CD14-positive monocyte (primary cell): Measurements from ENCODE around the gene PDGFA. TPM values are rescaled to one million over a fixed set of nuclear protein-coding genes. Genes with fewer than 3 reads are reported as not detected.

Experiments used
- DNase-seq, 3 donors: peaks; one replicate each; pipeline ENCODE4 v3.0.0-alpha.2; 2011 to 2022
- H2AFZ ChIP-seq: 2 replicates; pipeline ENCODE4 v1.6.0; 2012; ENCODE audit warnings: mild to moderate bottlenecking, low read depth, low read length, inconsistent platforms; ENCODE audit not compliant: insufficient read depth, poor library complexity, severe bottlenecking
- H3K27ac ChIP-seq, 2 donors: 1 replicate in 1 of 2; 2 replicates in 1 of 2; pipeline ENCODE4 v1.5.1; 2012 to 2013; ENCODE audit warnings: low read length in 2 of 2, control low read depth in 1 of 2, inconsistent platforms in 1 of 2, low read depth in 1 of 2, mild to moderate bottlenecking in 1 of 2
- H3K27me3 ChIP-seq, 2 donors: one replicate each; pipeline versions ENCODE4 v1.6.0 to v1.6.1; 2011 to 2013; ENCODE audit warnings: low read length in 2 of 2; ENCODE audit not compliant: control insufficient read depth in 2 of 2, insufficient read depth in 2 of 2
- H3K36me3 ChIP-seq, 2 donors: replicated peaks in 1 of 2; 1 replicate in 1 of 2; 2 replicates in 1 of 2; pipeline versions ENCODE4 v1.5.1 to v1.6.1; 2012 to 2013; ENCODE audit warnings: low read length in 2 of 2, control low read depth in 1 of 2, inconsistent platforms in 1 of 2, mild to moderate bottlenecking in 1 of 2; ENCODE audit not compliant: insufficient read depth in 2 of 2, control insufficient read depth in 1 of 2
- H3K4me1 ChIP-seq, 2 donors: 1 replicate in 1 of 2; 2 replicates in 1 of 2; pipeline versions ENCODE4 v1.5.1 to v1.6.1; 2012 to 2013; ENCODE audit warnings: low read length in 2 of 2, control low read depth in 1 of 2, inconsistent platforms in 1 of 2, mild to moderate bottlenecking in 1 of 2, moderate library complexity in 1 of 2; ENCODE audit not compliant: insufficient read depth in 2 of 2, control insufficient read depth in 1 of 2
- H3K4me2 ChIP-seq: replicated peaks from 2 replicates; pipeline ENCODE3; 2012; ENCODE audit warnings: low read length, moderate library complexity, mild to moderate bottlenecking; ENCODE audit not compliant: poor library complexity, severe bottlenecking; ENCODE audit errors: extremely low read depth
- H3K4me3 ChIP-seq, 3 experiments: fragments of 200-600 bp in 1 of 3; sonication (generic) in 1 of 3; replicated peaks in 1 of 3; 1 replicate in 2 of 3; 2 replicates in 1 of 3; pipeline ENCODE4 v1.5.1; 2011 to 2013; ENCODE audit warnings: low read length in 3 of 3, mild to moderate bottlenecking in 3 of 3, control low read depth in 2 of 3, low read depth in 2 of 3, inconsistent platforms in 1 of 3, moderate library complexity in 1 of 3
- H3K79me2 ChIP-seq: 2 replicates; pipeline ENCODE4 v1.6.0; 2012; ENCODE audit warnings: mild to moderate bottlenecking, control low read depth, inconsistent platforms, low read length, moderate library complexity; ENCODE audit not compliant: insufficient read depth
- H3K9ac ChIP-seq: 2 replicates; pipeline ENCODE4 v1.6.0; 2017; ENCODE audit warnings: low read length, mild to moderate bottlenecking; ENCODE audit not compliant: insufficient read depth, poor library complexity, severe bottlenecking
- H3K9me3 ChIP-seq, 2 donors: replicated peaks in 1 of 2; 1 replicate in 1 of 2; 2 replicates in 1 of 2; pipeline versions ENCODE4 v1.5.1 to v1.6.1; 2012 to 2013; ENCODE audit warnings: low read length in 2 of 2, control low read depth in 1 of 2; ENCODE audit not compliant: control insufficient read depth in 1 of 2, insufficient read depth in 1 of 2
- H4K20me1 ChIP-seq: 2 replicates; pipeline ENCODE4 v1.6.0; 2012; ENCODE audit warnings: mild to moderate bottlenecking, low read length, control low read depth, moderate library complexity; ENCODE audit not compliant: insufficient read depth
- H3K27ac Mint-ChIP-seq, 7 donors: one replicate each; pipeline ENCODE4 v1.8.0; 2020; ENCODE audit warnings: mild to moderate bottlenecking in 7 of 7, mixed read lengths in 7 of 7, moderate library complexity in 6 of 7, inconsistent platforms in 2 of 7
- H3K27me3 Mint-ChIP-seq, 3 donors: one replicate each; pipeline ENCODE4 v1.8.0; 2021 to 2022; ENCODE audit warnings: low read depth in 3 of 3, mild to moderate bottlenecking in 3 of 3, mixed read lengths in 3 of 3, moderate library complexity in 3 of 3, inconsistent platforms in 1 of 3
- H3K36me3 Mint-ChIP-seq, 2 donors: one replicate each; pipeline ENCODE4 v1.8.0; 2020; ENCODE audit warnings: mixed read lengths in 2 of 2, inconsistent platforms in 1 of 2, mild to moderate bottlenecking in 1 of 2
- H3K4me1 Mint-ChIP-seq: one replicate; pipeline ENCODE4 v1.8.0; 2020; ENCODE audit warnings: mild to moderate bottlenecking, mixed read lengths
- H3K4me3 Mint-ChIP-seq, 2 donors: one replicate each; pipeline ENCODE4 v1.8.0; 2020; ENCODE audit warnings: mild to moderate bottlenecking in 2 of 2, mixed read lengths in 2 of 2, moderate library complexity in 1 of 2
- H3K9me3 Mint-ChIP-seq, 7 donors: one replicate each; pipeline ENCODE4 v1.8.0; 2020 to 2022; ENCODE audit warnings: mixed read lengths in 7 of 7, mild to moderate bottlenecking in 6 of 7, moderate library complexity in 6 of 7, inconsistent platforms in 2 of 7
- WGBS: methylation state at CpG from one replicate; pipeline ENCODE4 v1.1.5; 2013; ENCODE audit warnings: missing lambda C conversion rate; ENCODE audit not compliant: insufficient coverage; 5-methylcytosine and 5-hydroxymethylcytosine counted together
- intact Hi-C, 2 donors: fragments of 100-400 bp; cut with micrococcal nuclease; formaldehyde crosslinking; loops; one replicate each; pipeline versions ENCODE4 v1.15.0 to v1.15.1; 2023
- polyA plus RNA-seq, 3 donors: library from polyadenylated mRNA; depleted of rRNA in 1 of 3; unstranded in 2 of 3; stranded (reverse) in 1 of 3; fragments of 300-500 nt in 2 of 3; fragments of >200 nt in 1 of 3; fragmentation: Illumina TruSeq in 2 of 3; gene quantifications; 1 replicate in 2 of 3; 2 replicates in 1 of 3; pipeline ENCODE4 v1.2.3, GENCODE V29; 2012 to 2021
- TF ChIP-seq, protein P1 (sequence below): fragments of 200-600 bp; IDR thresholded peaks from one replicate; pipeline ENCODE4 v1.8.0; 2022; ENCODE audit warnings: antibody characterized with exemption, mild to moderate bottlenecking

The PDGFA gene
- polyA plus RNA-seq, 3 donors = 0.29 TPM; not detected in 2

DNA sequence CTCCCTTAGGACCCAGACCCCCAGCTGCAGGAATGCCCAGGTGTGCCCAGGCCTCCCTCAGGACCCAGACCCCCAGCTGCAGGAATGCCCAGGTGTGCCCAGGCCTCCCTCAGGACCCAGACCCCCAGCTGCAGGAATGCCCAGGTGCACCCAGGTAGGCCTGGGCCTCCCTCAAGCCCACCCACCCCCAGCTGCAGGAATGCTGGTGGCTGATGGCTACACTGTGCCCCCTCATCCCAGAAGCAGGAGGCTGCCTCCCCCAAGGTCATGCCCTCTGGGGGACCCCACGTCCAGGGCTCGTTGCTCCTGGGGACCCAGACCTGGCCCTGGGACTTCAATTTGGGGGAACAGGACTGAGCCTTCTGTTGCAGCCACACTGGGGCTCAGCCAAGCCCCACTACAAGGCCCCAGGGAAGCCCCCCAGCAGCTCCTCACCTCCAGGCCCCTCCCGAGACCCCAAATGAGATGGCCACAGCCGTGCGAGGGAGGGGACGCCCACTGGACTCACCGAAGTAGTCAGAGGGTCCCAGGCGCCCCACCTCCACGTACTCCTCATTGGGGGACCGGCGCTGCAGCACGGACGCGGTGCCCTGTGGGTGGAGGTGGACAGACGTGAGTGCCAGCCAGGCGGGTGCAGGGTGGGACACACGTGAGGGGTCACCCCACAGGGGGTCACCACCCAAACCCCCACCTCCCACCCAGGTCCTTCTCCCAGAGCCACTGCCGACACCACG lies 31.4 kb upstream of the PDGFA start:
- Histone ChIP-seq H3K9ac (no peak overlapping the region), H3K4me1 (no peaks in the 10 kb centered on the region), H3K27ac (no peak overlapping the region), H3K27me3 (no peaks in the 10 kb centered on the region), H4K20me1 (no peaks in the 10 kb centered on the region), H3K9me3 (no peaks in the 10 kb centered on the region), H3K79me2 (no peaks in the 10 kb centered on the region), H2AFZ (no peak overlapping the region), H3K4me3 (no peak overlapping the region), H3K36me3 (no peaks in the 10 kb centered on the region), H3K4me2 (no peak overlapping the region)
- 87% methylated on average over 4 of the region's 19 CpGs for WGBS
- TF ChIP-seq, protein P1, sequence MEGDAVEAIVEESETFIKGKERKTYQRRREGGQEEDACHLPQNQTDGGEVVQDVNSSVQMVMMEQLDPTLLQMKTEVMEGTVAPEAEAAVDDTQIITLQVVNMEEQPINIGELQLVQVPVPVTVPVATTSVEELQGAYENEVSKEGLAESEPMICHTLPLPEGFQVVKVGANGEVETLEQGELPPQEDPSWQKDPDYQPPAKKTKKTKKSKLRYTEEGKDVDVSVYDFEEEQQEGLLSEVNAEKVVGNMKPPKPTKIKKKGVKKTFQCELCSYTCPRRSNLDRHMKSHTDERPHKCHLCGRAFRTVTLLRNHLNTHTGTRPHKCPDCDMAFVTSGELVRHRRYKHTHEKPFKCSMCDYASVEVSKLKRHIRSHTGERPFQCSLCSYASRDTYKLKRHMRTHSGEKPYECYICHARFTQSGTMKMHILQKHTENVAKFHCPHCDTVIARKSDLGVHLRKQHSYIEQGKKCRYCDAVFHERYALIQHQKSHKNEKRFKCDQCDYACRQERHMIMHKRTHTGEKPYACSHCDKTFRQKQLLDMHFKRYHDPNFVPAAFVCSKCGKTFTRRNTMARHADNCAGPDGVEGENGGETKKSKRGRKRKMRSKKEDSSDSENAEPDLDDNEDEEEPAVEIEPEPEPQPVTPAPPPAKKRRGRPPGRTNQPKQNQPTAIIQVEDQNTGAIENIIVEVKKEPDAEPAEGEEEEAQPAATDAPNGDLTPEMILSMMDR = no peak
- DNase-seq = no peak
- Mint-ChIP-seq H3K36me3 (no peaks in the 10 kb centered on the region), H3K27me3 (peaks cover 1 to 4% (median 1%) of the 10 kb centered on the region in 3 donors), H3K4me1 (no peaks in the 10 kb centered on the region), H3K27ac (peak overlapping the region in 1 of 7 donors; percentile 64), H3K4me3 (no peak overlapping the region), H3K9me3 (peaks cover 0 to 3% (median 1%) of the 10 kb centered on the region in 7 donors)
- intact Hi-C loops = no loop called here

DNA sequence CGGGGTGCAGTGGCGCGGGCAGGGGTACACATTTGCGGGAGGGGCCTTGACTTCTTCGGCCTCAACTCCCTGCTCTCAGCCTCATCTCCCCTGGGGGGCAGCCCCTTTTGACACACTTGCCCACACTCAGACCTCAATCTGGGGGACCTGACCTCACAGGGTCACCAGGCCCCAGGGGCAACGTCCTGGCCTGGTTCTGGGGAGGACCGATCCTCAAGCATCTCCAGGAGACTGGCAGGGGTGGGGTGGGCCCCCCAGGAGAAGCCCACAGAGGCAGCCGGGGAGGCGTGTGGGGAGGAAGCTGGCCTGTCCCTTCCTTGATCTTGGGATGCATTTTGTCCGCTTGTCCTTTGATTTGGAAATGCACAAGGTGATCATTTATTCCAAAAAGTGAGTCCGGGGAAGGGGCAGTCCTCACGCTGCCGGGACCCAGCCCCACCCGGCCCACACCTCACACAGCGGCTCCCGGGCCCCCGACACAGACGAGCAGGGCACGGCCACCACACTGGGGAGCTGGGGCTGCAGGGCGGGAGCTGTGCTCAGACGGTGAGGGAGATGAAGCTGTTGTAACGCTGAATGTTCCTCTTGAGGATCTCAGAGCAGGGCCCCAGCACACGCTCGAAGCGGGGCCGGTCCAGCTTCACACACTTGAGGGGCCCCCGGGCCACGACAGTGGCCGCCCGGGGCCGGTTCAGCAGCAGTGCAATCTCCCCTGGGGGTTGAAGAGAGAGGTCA lies 30.4 kb upstream of the PDGFA start:
- intact Hi-C loops = no loop called here
- no peak overlapping the region for H3K4me2 ChIP-seq
- Mint-ChIP-seq H3K27ac (no peak overlapping the region), H3K36me3 (no peaks in the 10 kb centered on the region), H3K9me3 (peaks cover 0 to 5% (median 2%) of the 10 kb centered on the region in 7 donors), H3K4me3 (no peak overlapping the region), H3K27me3 (peaks cover 1 to 4% (median 1%) of the 10 kb centered on the region in 3 donors), H3K4me1 (no peaks in the 10 kb centered on the region)
- no peaks in the 10 kb centered on the region for H4K20me1 ChIP-seq
- H3K4me3 ChIP-seq = no peak overlapping the region
- no peaks in the 10 kb centered on the region for H3K27me3 ChIP-seq
- no peaks in the 10 kb centered on the region for H3K79me2 ChIP-seq
- WGBS = 98% methylated on average over 21 of the region's 31 CpGs
- TF ChIP-seq, protein P1 = no peak
- H3K27ac ChIP-seq = no peak overlapping the region
- no peaks in the 10 kb centered on the region for H3K36me3 ChIP-seq
- no peak for DNase-seq
- H3K9ac ChIP-seq = no peak overlapping the region
- no peaks in the 10 kb centered on the region for H3K4me1 ChIP-seq
- no peak overlapping the region for H2AFZ ChIP-seq
- no peaks in the 10 kb centered on the region for H3K9me3 ChIP-seq
